Esophagus muscularis mucosa (tissue), 4 donors: Measurements from ENCODE around the gene CFAP90.

ENCODE experiments used
- CTCF ChIP-seq, 3 experiments: fragments of 200-600 bp in 2 of 3; fragments of 450-650 bp in 1 of 3; sonication (generic) in 2 of 3; IDR thresholded peaks; one replicate each; pipeline ENCODE4 v1.5.1; 2017 to 2019; ENCODE audit warnings: antibody characterized with exemption in 3 of 3, mild to moderate bottlenecking in 2 of 3, moderate library complexity in 1 of 3
- EP300 ChIP-seq: sonication (generic); formaldehyde crosslinking; IDR thresholded peaks from one replicate; pipeline ENCODE4 v1.6.1; 2017; ENCODE audit warnings: antibody characterized with exemption
- POLR2A ChIP-seq: fragments of 450-650 bp; IDR thresholded peaks from one replicate; pipeline ENCODE4 v1.6.1; 2017; ENCODE audit warnings: antibody characterized with exemption, moderate library complexity, mild to moderate bottlenecking, low read depth
- POLR2AphosphoS5 ChIP-seq, 2 donors: sonication (generic); formaldehyde crosslinking; IDR thresholded peaks; one replicate each; pipeline ENCODE4 v1.6.1; 2017; ENCODE audit warnings: antibody characterized with exemption in 2 of 2

GRCh38 chr5:7824995-7825394 lies 25.9 kb downstream of the CFAP90 start:
- TF ChIP-seq CTCF (IDR thresholded peaks at IDR 0.05) (no peak), POLR2A (no peak), POLR2AphosphoS5 (IDR thresholded peaks at IDR 0.05) (no peak), EP300 (no peak)
